ENCODE results near the gene PODNL1. TPM values are rescaled to one million over a fixed set of nuclear protein-coding genes. Genes with fewer than 3 reads are reported as not detected.

The PODNL1 gene
- total and polyA plus RNA-seq, 2 of the 13 experiments (the other 11 are each of a cell fraction or from before 2014, with no cell fraction given) = 0.18 TPM; not detected in 1

DNA sequence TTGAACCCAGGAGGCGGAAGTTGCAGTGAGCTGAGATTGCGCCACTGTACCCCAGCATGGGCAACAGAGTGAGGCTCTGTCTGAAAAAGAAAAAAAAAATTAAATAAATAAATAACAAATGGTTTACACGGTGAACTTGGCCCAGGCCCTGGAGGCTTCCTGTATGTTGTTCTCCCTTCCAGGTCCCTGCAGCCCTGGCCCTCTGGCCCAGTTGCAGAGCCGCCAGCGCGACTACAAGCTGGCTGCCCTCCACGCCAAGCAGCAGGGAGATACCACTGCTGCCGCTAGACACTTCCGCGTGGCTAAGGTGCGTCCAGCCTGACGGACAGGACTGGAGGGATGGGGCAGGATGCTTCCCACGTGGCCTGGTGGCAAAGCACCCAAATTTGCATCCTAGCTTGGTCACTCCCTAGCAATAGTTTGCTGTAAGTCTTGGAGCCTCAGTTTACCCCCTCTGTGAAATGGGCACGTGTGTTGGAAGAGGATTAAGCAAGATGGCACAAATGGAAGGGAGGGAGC, 20.3 kb downstream of the PODNL1 start (continued):
- TF ChIP-seq, protein P1, sequence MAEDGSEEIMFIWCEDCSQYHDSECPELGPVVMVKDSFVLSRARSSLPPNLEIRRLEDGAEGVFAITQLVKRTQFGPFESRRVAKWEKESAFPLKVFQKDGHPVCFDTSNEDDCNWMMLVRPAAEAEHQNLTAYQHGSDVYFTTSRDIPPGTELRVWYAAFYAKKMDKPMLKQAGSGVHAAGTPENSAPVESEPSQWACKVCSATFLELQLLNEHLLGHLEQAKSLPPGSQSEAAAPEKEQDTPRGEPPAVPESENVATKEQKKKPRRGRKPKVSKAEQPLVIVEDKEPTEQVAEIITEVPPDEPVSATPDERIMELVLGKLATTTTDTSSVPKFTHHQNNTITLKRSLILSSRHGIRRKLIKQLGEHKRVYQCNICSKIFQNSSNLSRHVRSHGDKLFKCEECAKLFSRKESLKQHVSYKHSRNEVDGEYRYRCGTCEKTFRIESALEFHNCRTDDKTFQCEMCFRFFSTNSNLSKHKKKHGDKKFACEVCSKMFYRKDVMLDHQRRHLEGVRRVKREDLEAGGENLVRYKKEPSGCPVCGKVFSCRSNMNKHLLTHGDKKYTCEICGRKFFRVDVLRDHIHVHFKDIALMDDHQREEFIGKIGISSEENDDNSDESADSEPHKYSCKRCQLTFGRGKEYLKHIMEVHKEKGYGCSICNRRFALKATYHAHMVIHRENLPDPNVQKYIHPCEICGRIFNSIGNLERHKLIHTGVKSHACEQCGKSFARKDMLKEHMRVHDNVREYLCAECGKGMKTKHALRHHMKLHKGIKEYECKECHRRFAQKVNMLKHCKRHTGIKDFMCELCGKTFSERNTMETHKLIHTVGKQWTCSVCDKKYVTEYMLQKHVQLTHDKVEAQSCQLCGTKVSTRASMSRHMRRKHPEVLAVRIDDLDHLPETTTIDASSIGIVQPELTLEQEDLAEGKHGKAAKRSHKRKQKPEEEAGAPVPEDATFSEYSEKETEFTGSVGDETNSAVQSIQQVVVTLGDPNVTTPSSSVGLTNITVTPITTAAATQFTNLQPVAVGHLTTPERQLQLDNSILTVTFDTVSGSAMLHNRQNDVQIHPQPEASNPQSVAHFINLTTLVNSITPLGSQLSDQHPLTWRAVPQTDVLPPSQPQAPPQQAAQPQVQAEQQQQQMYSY (CRISPR knock-in tag; IDR thresholded peaks at IDR 0.05) = no peak
- TF ChIP-seq SALL2 (CRISPR knock-in tag; IDR thresholded peaks at IDR 0.05) = no peak

DNA sequence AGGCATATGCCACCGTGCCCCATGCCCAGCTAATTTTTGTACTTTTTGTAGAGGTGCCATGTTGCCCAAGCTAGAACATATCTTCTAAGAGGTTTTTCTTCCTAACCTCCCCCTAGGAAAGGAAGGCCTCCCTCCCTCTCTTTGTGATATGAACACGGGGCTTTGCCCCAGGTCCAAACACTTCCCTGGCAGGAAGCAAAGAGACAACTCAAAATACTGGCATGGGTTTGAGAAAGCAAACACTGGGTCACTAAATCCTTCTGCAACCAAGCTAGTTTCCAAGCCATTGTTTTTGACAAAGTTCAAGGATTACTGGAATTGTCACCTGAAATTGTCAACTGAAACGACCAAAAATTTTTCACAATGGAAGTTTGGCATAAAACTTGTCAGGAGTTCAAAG, 23.4 kb downstream of the PODNL1 start:
- Histone ChIP-seq H3K36me3 (replicated peaks in 1 of 2; ENCODE audit: control insufficient read depth in 1 of 2, insufficient read depth in 2 of 2, low read length in 2 of 2) (peaks cover 8 to 41% of the 10 kb centered on the region in 2 experiments; a peak in 4 of 5 replicates), H3K9ac (ENCODE audit: insufficient read depth, low read depth, low read length) (no peak overlapping the region), H4K20me1 (ENCODE audit: insufficient read depth, low read length) (no peaks in the 10 kb centered on the region), H3K27me3 (ENCODE audit: control insufficient read depth in 1 of 2, insufficient read depth in 2 of 2, low read length in 2 of 2) (no peaks in the 10 kb centered on the region), H3K79me2 (ENCODE audit: insufficient read depth, low read length) (no peaks in the 10 kb centered on the region), H3K4me1 (ENCODE audit: insufficient read depth, low read length) (no peaks in the 10 kb centered on the region), H2AFZ (ENCODE audit: low read length) (no peak overlapping the region), H3K4me3 (replicated peaks in 1 of 3; ENCODE audit: insufficient read depth in 1 of 3, low read depth in 2 of 3, low read length in 3 of 3) (no peak overlapping the region), H3K4me2 (ENCODE audit: low read depth, low read length) (no peak overlapping the region), H3K9me3 (ENCODE audit: low read length) (no peaks in the 10 kb centered on the region), H3K27ac (ENCODE audit: extremely low read length, insufficient read depth, low read length) (no peak overlapping the region)
- CTCF ChIA-PET (ENCODE audit: low intra/inter-chr PET ratio, low total read pairs) = interaction anchor here (0.7 kb wide), 1 partner anchor 141 kb away, joined by 3 read pairs; no protein-coding TSS in a partner anchor
- WGBS (ENCODE audit: low lambda C conversion rate) = 79% methylated on average over 3 of the region's 3 CpGs
- ATAC-seq (no peak), DNase-seq (ENCODE audit: low spot score) (no peak), FAIRE-seq (no peak)
- in situ Hi-C loops (cut with HindIII; ENCODE audit: extremely low pct_ligation_motif_present, low pct_unique_long_range_greater_than_20kb) = no loop called here
- intact Hi-C loops (cut with micrococcal nuclease; ENCODE audit: unreplicated experiment) = no loop called here
- TF ChIP-seq, protein P2, sequence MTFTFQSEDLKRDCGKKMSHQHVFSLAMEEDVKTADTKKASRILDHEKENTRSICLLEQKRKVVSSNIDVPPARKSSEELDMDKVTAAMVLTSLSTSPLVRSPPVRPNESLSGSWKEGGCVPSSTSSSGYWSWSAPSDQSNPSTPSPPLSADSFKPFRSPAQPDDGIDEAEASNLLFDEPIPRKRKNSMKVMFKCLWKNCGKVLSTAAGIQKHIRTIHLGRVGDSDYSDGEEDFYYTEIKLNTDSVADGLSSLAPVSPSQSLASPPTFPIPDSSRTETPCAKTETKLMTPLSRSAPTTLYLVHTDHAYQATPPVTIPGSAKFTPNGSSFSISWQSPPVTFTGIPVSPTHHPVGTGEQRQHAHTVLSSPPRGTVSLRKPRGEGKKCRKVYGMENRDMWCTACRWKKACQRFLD (CRISPR knock-in tag; IDR thresholded peaks at IDR 0.05; ENCODE audit: borderline replicate concordance) = no peak
- TF ChIP-seq ZNF737 (CRISPR knock-in tag; IDR thresholded peaks at IDR 0.05; ENCODE audit: borderline replicate concordance) (no peak), ATM (IDR thresholded peaks at IDR 0.05; ENCODE audit: borderline replicate concordance) (no peak), CREB1 (IDR thresholded peaks at IDR 0.05) (no peak), CREB1 (CRISPR knock-in tag; IDR thresholded peaks at IDR 0.05) (no peak), ZNF34 (CRISPR knock-in tag; IDR thresholded peaks at IDR 0.05; ENCODE audit: borderline replicate concordance) (no peak), MED1 (CRISPR knock-in tag; IDR thresholded peaks at IDR 0.05) (no peak)
- BruUV-seq (replicated peaks) = no TSS peak
- POLR2A ChIA-PET = no interaction called here
